ENCODE results near the gene WWP2. TPM values are rescaled to one million over a fixed set of nuclear protein-coding genes. Genes with fewer than 3 reads are reported as not detected.

WWP2 gene
- total and polyA plus RNA-seq, 9 donors = 22.5 to 49.4 (median 39.3) TPM

DNA sequence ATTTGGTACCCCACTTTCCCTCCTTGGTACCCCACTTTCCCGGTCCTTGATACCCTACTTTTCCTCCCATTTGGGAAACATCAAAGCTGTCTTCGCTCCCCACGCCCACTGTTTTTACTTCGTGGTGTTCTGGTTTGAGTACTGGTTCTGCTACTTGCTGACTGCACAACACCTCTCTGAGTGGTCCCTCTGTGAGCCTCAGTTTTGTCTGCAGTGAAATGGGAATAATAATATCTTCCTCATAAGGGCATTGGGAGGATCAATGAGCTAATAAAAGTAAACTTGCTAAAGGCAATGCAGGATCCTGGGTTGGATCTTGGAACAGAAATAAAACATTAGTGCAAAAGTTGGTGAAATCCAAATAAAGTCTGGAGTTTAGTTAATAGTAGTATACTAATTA, 119.0 kb downstream of the WWP2 start:
- TF ChIP-seq, protein P1, sequence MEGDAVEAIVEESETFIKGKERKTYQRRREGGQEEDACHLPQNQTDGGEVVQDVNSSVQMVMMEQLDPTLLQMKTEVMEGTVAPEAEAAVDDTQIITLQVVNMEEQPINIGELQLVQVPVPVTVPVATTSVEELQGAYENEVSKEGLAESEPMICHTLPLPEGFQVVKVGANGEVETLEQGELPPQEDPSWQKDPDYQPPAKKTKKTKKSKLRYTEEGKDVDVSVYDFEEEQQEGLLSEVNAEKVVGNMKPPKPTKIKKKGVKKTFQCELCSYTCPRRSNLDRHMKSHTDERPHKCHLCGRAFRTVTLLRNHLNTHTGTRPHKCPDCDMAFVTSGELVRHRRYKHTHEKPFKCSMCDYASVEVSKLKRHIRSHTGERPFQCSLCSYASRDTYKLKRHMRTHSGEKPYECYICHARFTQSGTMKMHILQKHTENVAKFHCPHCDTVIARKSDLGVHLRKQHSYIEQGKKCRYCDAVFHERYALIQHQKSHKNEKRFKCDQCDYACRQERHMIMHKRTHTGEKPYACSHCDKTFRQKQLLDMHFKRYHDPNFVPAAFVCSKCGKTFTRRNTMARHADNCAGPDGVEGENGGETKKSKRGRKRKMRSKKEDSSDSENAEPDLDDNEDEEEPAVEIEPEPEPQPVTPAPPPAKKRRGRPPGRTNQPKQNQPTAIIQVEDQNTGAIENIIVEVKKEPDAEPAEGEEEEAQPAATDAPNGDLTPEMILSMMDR (IDR thresholded peaks at IDR 0.05) = no peak
- TF ChIP-seq POLR2A (IDR thresholded peaks at IDR 0.05) (no peak), EP300 (IDR thresholded peaks at IDR 0.05) (no peak)
- H3K4me3 ChIP-seq = no peak overlapping the region
- H3K36me3 ChIP-seq = no peaks in the 10 kb centered on the region
- H3K27ac ChIP-seq = no peak overlapping the region
- H3K27me3 ChIP-seq = no peaks in the 10 kb centered on the region
- no peaks in the 10 kb centered on the region for H3K9me3 ChIP-seq
- intact Hi-C loops (cut with DNase I) = no loop called here
- DNase-seq = no peak
- no peaks in the 10 kb centered on the region for H3K4me1 ChIP-seq (ENCODE audit: insufficient read depth)
- 92 to 95% (median 94%) methylated on average over 4 of the region's 4 CpGs for WGBS, 3 donors

DNA sequence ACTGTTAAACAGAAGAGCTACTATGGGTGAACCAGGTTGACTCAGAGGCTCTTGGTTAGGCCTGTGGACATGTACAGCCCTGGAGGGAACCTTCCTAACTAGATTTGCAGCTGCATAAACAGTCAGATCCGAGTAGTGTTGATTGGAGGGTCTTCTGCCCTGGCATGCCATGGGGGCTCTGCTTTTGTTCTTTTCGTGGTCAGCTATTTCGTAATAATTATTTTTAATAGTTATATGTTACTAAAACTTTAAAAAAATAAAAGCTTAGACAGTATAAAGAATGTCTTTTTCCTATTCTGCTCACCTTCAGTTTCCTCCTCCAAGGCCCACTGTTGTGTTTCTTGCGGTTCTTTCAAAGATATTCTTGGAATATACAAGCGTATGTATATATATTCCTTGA, 121.6 kb downstream of the WWP2 start:
- no peaks in the 10 kb centered on the region for H3K27me3 ChIP-seq
- H3K4me1 ChIP-seq (ENCODE audit: insufficient read depth) = no peaks in the 10 kb centered on the region
- no peaks in the 10 kb centered on the region for H3K36me3 ChIP-seq
- no peak overlapping the region for H3K4me3 ChIP-seq
- H3K27ac ChIP-seq = no peak overlapping the region
- 95 to 96% (median 95%) methylated on average over 5 of the region's 5 CpGs for WGBS, 3 donors
- DNase-seq = no peak
- TF ChIP-seq, protein P1 (IDR thresholded peaks at IDR 0.05) = no peak
- TF ChIP-seq EP300 (IDR thresholded peaks at IDR 0.05) (no peak), POLR2A (IDR thresholded peaks at IDR 0.05) (no peak)
- H3K9me3 ChIP-seq = no peaks in the 10 kb centered on the region
- intact Hi-C loops (cut with DNase I) = no loop called here

DNA sequence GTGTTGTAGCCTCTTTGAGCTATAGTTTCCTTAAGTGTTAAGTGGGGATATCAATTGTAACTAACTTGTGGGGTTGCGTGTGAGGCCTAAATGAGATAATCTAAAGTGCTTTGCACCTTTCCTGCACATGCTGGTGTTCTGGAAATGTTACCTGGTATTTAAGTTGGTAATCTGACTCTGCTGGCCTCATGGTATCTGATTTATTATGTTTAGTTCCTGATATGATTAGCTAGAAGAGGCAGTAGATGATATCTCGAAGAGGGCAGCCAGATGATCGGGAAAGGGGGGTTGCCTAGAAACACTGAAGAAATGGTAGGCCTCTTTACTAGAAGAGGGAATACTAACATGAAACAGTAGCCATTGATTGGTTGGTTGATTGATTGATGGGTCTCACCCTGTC, 123.6 kb downstream of the WWP2 start:
- Histone ChIP-seq H3K9me3 (no peaks in the 10 kb centered on the region), H3K4me3 (no peak overlapping the region), H3K36me3 (no peaks in the 10 kb centered on the region), H3K27ac (no peak overlapping the region), H3K27me3 (no peaks in the 10 kb centered on the region), H3K4me1 (ENCODE audit: insufficient read depth) (peaks cover 3% of the 10 kb centered on the region)
- TF ChIP-seq POLR2A (IDR thresholded peaks at IDR 0.05) (no peak), EP300 (IDR thresholded peaks at IDR 0.05) (no peak)
- TF ChIP-seq, protein P1 (IDR thresholded peaks at IDR 0.05) = no peak
- WGBS, 3 donors = 98% methylated on average over 3 of the region's 3 CpGs
- intact Hi-C loops (cut with DNase I) = no loop called here
- no peak for DNase-seq

DNA sequence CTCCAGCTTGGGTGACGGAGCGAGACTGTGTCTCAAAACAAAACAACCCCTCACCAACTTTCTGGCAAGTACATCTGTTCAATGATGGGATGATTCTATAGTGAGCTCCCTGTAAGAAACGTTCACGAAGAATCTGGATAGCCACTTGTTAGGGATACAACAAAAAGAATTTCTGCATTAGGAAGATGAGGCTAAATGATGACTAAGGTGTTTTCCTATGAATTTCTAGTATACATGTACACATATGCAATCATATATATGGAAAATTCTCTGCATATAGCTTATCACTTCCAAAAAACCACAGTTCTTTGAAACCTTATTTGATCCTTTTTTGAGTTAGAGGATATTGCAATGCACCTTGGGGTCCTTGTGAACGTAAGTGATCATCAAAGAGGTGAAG, 124.6 kb downstream of the WWP2 start:
- no peak overlapping the region for H3K4me3 ChIP-seq
- H3K27ac ChIP-seq = no peak overlapping the region
- no peak for DNase-seq
- H3K36me3 ChIP-seq = no peaks in the 10 kb centered on the region
- WGBS, 3 donors = 95 to 97% (median 96%) methylated on average over 5 of the region's 5 CpGs
- no peaks in the 10 kb centered on the region for H3K9me3 ChIP-seq
- peaks cover 5% of the 10 kb centered on the region for H3K4me1 ChIP-seq (ENCODE audit: insufficient read depth)
- intact Hi-C loops (cut with DNase I) = no loop called here
- TF ChIP-seq, protein P1 (IDR thresholded peaks at IDR 0.05) = no peak
- TF ChIP-seq POLR2A (IDR thresholded peaks at IDR 0.05) (no peak), EP300 (IDR thresholded peaks at IDR 0.05) (no peak)
- no peaks in the 10 kb centered on the region for H3K27me3 ChIP-seq

Measured in ovary (tissue), 9 donors.